CD1c-positive myeloid dendritic cell (primary cell): ENCODE data around the gene CLSTN3.
"Not testable (repeated sequence)": the region's sequence is repeated elsewhere in the genome, so short reads cannot be mapped to it uniquely, and the experiment has no call there.

ENCODE experiments used
- DNase-seq: peaks from one replicate; pipeline ENCODE4 v3.0.0-alpha.2; 2016; ENCODE audit errors: extremely low spot score

Gene CLSTN3

DNA sequence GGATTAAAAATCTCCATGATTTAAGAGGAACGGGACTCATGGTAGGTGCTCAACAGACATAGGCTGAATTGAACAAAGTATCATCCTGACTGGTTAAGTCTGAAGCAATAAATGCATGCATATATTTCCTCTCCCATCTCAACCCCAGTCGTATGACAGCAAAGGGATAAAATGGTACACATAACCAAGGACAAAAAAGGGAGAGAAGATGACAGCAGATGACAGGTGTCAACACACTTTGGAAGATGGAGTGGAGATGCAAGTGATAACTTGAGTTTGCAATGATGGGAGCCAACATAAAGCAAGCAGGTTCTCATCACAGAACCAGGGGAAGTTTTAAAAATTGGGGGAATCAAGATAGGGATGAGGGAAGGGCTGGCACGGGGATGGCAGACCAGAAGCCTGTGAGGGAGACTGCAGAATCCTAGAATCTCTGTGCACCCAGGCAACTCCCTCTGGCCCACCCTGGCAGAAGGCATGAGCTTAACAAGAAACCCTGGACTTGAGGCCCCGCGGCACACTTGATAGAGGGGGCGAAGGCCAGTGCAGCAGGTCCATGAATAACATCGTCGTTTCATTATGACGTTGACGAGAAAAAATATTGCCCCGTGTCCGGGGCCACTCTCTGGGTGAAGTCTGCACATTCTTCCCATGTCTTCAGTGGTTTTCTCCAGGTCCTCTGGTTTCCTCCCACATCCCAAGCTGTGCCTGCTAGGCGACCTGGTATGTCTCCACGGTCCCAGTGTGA lies 26.2 kb upstream of the CLSTN3 start:
- DNase-seq: no peak

GRCh38 chr12:7106082-7106481 lies 24.1 kb upstream of the CLSTN3 start:
- DNase-seq: no peak

DNA sequence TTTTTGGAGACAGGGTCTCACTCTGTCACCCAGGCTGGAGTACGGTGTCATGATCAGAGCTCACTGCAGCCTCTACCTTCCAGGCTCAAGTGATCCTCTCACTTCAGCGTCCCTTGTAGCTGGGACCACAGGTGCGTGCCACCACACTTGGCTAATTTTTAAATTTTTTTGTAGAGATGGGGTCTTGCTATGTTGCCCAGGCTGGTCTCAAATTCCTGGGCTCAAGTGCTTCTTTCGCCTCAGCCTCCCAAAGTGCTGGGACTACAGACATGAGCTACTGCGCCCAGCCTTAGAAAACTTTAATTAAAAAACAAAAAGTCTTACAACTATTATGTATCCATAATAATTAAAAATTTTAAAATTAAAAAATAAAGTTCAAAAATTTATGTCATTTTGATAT lies 23.0 kb upstream of the CLSTN3 start:
- not testable (repeated sequence) for DNase-seq

DNA sequence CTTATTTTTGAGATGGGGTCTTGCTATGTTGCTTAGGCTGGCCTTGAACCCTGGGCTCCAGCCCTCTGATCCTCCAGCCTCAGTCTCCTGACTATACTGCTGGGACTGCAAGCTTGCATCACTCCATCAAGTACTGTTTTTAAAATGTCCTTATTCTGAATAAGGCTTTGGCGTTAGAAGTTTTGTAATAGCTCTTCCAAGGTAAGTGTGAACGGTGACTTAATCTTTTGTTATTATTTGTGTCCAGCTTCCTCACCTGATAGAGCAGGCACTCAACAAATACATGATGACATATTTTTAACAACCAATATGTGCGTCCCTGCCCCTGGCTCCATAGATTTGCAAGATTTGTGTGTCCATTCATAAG lies 22.6 kb upstream of the CLSTN3 start:
- DNase-seq: peak; percentile 21

DNA sequence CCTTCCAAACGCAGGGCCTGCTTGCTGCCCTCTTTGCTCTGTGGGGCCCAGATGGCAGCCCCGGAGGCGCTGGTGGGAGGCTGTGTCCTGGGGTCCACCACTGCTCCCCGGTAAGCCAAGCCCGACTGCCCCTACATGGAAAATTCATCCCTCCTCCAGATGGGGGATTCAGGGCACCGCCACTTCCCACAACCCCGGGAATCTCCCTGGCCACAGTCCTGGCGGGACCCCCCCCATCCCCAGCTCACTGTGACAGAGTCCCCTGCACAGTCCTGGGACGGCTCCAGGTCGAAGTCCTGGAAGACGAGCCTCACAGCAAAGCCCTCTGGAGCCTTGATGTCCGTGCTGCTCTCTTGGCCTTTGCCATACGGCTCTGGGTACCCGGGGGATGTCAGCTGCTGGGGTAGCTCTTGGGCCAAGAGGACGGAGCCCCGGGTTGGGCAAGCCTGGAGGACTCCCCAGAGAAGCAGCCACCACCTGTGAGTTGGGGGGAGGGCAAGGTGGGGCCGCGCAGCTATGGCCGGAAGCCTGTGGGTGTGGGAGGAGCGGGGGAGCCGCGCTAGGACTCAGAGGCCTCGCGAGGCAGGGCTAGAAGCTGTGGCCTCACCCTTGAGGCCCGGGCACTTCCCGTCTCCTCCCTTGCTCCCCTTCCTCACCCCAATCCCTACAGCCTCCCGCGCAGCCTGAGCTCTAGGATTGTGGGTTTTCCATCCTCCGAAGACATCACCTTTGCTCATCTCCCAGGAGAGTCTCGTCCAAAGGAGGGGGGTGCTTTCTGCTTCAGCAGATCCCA lies 22.0 kb upstream of the CLSTN3 start:
- peak; percentile 54 for DNase-seq

GRCh38 chr12:7108796-7109571 lies 21.2 kb upstream of the CLSTN3 start, which contains the start of gene C1RL:
C1RL (minus strand) TSS chr12:7109214; CDS start chr12:7109180, 34 bp downstream.
- DNase-seq: peak; percentile 95

DNA sequence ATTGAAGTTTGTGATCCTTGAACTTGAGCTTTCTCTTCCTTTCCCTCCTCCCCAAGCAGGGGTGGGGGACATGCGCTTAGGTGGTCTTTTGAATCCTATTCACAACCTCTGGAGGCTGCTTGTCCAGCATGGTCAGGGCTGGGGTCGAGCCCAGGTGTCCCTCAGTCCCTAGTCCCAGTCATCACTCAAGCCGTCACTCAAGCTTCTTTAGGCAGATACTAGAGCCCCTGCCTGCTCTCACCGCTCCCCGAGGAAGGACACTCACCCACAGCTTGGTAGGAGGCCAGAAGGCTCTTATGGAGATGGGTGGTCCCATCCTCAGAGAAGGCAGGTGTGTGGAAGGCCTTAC lies 20.6 kb upstream of the CLSTN3 start:
- DNase-seq: no peak

DNA sequence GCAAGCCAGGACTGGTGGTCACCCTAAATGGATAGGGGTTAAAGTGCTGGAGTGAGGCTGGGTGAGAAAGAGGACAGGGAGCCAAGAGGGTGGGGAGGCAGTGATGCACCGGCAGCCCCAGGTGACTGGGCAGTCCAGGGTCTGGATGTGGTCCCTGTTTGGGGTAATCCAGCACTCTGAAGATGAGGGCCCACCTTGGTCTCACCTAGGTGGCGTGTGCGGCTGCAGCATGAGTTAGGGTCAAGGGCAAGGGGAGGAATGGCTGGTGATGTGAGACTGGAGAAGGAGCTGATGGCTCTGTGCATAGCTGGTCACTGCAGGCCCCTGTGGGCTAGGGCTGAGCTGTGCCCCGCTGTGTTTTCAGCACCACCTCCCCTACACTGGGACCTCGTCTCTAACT lies 19.5 kb upstream of the CLSTN3 start:
- no peak for DNase-seq

DNA sequence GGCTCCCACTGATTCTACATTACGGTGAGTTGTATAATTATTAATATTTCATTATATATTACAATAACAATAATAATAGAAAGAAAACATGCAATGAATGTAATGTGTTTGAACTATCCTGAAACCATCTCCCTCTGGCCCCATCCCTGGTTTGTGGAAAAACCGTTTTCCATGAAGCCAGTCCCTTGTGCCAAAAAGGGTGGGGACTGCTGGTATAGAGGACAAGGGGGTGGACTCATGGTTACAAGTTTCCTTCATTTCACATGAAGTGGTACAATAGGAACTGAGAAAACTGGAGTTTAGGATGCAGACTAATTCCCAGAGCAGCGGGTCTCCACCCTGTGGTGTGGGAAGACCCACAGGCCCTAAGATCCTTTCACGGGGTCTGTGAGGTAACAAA lies 18.1 kb upstream of the CLSTN3 start:
- DNase-seq: no peak

- DNase-seq: peak; percentile 62
Observed at GRCh38 chr12:7113389-7113871, 16.7 kb upstream of the CLSTN3 start.

DNA sequence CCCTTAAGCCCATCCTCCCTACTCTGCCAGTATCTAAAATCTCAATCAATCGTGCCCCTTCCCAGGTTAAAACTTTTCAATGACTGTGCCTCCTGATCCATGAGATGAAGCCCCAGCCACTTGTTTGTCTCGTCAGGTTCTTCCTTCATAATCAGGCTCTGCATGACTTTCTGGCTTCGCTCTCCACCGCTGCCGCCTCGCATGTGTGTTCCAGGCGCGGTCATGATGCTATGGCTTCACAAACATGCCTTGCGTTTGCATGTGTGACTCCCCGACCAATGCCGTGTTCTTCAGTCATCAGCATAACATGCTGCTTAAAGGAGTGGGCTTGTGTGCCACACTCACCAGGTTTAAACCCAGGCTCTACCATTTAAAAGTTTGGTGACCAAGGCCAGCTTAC lies 16.2 kb upstream of the CLSTN3 start:
- no peak for DNase-seq

GRCh38 chr12:7114851-7115250 lies 15.3 kb upstream of the CLSTN3 start:
- DNase-seq: no peak

DNA sequence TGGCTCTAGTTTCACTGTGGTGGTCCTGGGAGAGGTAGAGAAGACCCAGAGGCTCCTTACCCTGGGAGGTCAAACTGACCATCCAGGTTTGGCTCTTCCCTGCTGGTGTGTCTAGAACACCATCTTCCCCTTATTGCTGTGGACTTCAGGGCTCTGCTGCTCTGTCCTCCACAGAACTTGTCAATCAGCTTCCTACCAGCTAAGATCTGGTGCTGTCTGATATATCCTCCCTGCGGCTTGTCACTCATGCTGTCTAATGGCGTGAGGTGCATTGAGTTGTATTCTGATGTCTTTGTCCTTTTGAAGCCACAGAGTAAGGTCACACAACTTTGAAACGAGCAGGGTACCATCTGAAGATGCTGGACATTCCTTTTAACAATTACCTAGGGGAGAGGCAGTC lies 14.0 kb upstream of the CLSTN3 start:
- DNase-seq: no peak

DNA sequence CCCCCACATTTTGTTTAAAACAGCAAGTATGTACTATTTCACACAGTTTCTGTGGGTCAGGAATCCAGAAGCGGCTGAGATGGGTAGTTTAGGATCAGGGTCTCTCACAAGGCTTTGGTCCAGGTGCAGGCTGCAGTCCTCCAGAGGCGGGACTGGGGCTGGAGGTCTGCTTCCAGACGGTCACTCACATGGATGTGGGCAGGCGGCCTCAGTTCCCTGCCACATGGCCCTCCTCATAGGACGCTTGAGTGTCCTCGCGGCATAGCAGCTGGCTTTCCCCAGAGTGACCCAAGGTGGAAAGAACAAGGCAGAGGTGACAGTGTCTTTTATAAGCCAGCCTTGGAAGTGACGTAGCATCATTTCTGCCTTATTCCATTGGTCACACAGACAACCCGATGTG lies 13.3 kb upstream of the CLSTN3 start:
- DNase-seq: no peak

GRCh38 chr12:7117670-7118069 lies 12.5 kb upstream of the CLSTN3 start:
- no peak for DNase-seq

DNA sequence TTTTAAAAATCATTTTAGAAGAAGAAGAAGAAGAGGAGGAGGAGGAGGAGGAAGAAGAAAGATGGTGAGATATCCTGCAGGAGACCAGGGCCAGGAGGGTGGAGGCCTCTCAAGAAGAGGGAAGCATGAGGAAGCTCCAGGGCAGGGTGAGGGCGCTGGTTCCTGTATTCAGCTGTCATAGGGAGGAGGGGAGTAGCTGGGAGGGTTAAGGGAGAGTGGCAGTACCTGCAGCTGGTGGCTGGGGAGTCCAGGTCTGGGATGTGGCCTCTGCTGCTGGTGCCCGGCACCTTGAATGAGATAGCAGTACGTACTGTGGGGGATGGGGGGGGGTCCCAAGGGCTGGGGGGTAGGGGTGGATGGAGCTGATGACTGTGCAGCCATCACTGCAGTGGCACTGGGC lies 11.3 kb upstream of the CLSTN3 start:
- DNase-seq: peak; percentile 50

DNA sequence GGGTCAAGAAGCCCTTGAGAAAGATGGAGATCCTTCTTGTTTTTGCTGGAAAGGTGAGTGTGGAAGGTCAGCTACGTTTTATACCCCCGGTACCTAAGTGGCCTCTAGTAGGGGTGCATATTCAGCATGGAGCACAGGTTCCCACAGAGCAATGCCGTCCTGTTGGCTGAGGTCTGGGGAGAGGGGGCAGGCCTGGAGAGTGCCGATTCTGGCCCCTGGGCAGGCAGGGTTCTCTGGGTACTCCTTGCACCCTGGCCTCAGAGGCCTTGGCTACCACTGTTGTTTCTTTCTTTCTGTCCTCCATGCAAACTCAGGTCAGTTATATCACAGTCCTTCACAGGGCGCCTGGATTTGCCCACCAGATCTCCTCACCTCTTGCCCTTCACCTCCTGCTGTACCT lies 10.0 kb upstream of the CLSTN3 start:
- no peak for DNase-seq

- DNase-seq: no peak
Observed at GRCh38 chr12:7121324-7121723, 8.8 kb upstream of the CLSTN3 start.

DNA sequence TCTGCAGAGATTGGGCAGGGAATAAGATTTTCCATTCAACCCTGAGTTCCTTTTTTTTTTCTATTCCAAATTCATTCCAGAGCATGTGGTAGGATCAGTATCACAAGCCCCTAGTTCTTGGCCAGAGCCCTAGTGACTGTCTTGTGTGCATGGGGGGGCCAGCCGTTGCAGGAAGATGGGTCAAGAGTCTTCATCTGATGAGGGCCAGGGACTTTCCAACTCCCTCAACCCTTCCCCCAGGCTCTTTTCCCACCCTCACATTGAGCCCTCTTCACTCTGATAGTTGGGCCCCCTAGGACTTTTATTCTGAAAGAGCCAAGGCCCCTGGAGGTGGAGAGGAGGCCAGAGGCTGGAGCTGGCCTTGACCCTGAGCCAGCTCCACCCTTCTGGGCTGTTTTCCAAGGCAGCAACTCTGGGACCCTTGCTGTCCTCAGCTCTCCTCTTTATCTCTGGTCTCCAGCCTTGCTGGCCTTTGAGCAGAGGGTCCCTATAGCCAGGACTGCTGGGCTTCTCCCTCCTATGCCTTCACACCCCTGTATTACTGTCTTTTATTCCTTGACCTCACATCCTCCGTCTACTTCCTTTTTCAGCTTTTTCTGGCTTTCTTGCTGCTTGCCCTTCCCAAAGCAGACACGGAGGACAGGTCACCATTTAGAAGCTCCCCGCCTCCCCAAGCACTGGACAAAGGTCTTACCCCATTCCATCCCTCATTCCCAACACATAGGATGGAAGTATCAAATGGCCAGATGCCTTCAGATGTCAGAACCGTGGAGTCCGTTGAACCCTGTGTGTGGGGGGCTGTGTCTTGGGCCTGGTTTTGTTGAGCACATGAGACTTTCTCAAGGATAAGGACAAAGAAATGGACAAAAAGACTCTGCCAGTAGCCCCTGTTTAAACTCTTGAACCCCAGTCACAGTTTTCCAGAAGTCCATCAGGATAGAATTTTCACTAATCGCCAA lies 7.1 kb upstream of the CLSTN3 start:
- no peak for DNase-seq

DNA sequence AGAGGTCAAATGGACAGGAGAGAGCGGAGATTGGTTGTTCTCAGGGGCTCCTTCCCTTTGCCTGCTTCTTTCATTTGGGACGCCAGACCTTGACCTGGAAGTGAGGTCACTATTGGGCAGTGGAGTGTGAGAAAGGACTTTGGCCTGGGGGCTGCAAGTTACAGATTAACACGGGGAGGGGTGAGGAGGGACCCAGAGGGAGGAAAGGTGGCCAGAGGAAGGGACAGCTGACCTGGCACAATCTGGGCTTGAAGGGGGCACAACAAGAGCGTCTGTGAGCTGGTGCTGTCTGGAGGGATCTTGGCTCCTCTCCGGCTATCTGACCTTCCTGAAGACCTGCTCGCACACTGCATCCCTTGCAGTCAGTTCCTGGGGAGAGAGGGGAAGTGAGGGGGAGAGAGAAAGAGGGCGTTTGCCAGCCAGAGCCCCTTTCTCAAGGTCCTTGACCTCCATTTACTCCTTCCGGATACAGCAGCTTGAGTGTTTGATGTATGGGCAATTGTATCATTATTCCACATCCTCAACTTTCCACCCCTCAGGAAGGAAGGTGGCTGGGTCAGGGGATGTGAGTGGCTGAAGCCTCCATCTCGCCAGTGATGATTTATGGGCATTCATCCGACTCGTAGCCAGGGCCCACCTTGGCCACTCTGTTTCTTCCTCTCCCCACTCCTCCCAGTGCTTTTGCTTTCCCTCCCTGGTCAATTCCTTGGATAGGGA lies 6.2 kb upstream of the CLSTN3 start:
- DNase-seq: no peak
